Activated T-helper 1 cell treated with Interleukin-2 at 50 U/mL for 16 hours (primary cell): Measurements from ENCODE around the gene PAIP1.
"Not testable (repeated sequence)": the region's sequence is repeated elsewhere in the genome, so short reads cannot be mapped to it uniquely, and the experiment has no call there.

Experiments used
- DNase-seq: peaks from one replicate; pipeline ENCODE4 v3.0.0-alpha.2; 2020; ENCODE audit warnings: low read depth

The PAIP1 gene

GRCh38 chr5:43556857-43557542 is at the start of gene PAIP1:
PAIP1 (minus strand) TSS chr5:43557077; CDS start chr5:43556846, 231 bp downstream.
- peak; percentile 73 for DNase-seq

GRCh38 chr5:43606351-43606750 is 49.5 kb upstream of the PAIP1 start:
- no peak for DNase-seq

GRCh38 chr5:43604699-43605098 is 47.8 kb upstream of the PAIP1 start:
- no peak for DNase-seq

- DNase-seq: peak; percentile 53
Observed at GRCh38 chr5:43603344-43604217, 46.7 kb upstream of the PAIP1 start.

- DNase-seq: peak; percentile 68
Observed at GRCh38 chr5:43602461-43603343, 45.8 kb upstream of the PAIP1 start, which contains the start of gene NNT. NNT (plus strand) TSS chr5:43603180; CDS start chr5:43609196, 6,016 bp downstream.

- DNase-seq: no peak
Observed at GRCh38 chr5:43601454-43602260, 44.8 kb upstream of the PAIP1 start.

- DNase-seq: not testable (repeated sequence)
Observed at GRCh38 chr5:43598927-43599326, 42.0 kb upstream of the PAIP1 start.

- DNase-seq: no peak
Observed at GRCh38 chr5:43592363-43592762, 35.5 kb upstream of the PAIP1 start.

GRCh38 chr5:43590700-43591099 is 33.8 kb upstream of the PAIP1 start:
- DNase-seq: no peak

- no peak for DNase-seq
Observed at GRCh38 chr5:43589310-43589709, 32.4 kb upstream of the PAIP1 start.

- no peak for DNase-seq
Observed at GRCh38 chr5:43588842-43589241, 32.0 kb upstream of the PAIP1 start.

- no peak for DNase-seq
Observed at GRCh38 chr5:43584166-43584699, 27.4 kb upstream of the PAIP1 start.

- DNase-seq: no peak
Observed at GRCh38 chr5:43583724-43584123, 26.8 kb upstream of the PAIP1 start.

GRCh38 chr5:43582082-43583005 is 25.5 kb upstream of the PAIP1 start:
- no peak for DNase-seq

- DNase-seq: no peak
Observed at GRCh38 chr5:43581398-43581797, 24.5 kb upstream of the PAIP1 start.

- DNase-seq: not testable (repeated sequence)
Observed at GRCh38 chr5:43580402-43581210, 23.7 kb upstream of the PAIP1 start.

GRCh38 chr5:43573058-43573457 is 16.2 kb upstream of the PAIP1 start:
- DNase-seq: no peak

- DNase-seq: no peak
Observed at GRCh38 chr5:43572357-43572756, 15.5 kb upstream of the PAIP1 start.

GRCh38 chr5:43571237-43571636 is 14.4 kb upstream of the PAIP1 start:
- no peak for DNase-seq
